HEK293 (cell line): ENCODE results near the gene SLC9C2.
"Not testable (repeated sequence)": the region's sequence is repeated elsewhere in the genome, so short reads cannot be mapped to it uniquely, and the experiment has no call there.

Experiments used
- CTCF ChIA-PET: fragments of 350-600 bp; formaldehyde crosslinking; extraction: SDS; loops from one replicate; lab custom pipeline; 2021; ENCODE audit warnings: antibody characterized with exemption; lab: Yijun Ruan, JAX
- POLR2A ChIA-PET: fragments of 300-600 bp; formaldehyde crosslinking; extraction: SDS; loops from one replicate; lab custom pipeline; 2020; ENCODE audit warnings: antibody characterized with exemption, inconsistent platforms; lab: Yijun Ruan, JAX
- H3K27ac ChIP-seq: fragments of 200-500 bp; sonication (Bioruptor generic); 2 replicates; pipeline ENCODE4 v1.5.1; 2014; ENCODE audit warnings: low read depth, low read length, control low read depth, inconsistent platforms; ENCODE audit errors: extremely low read depth
- H3K36me3 ChIP-seq, 2 experiments: fragments of 200-500 bp in 1 of 2; sonication (Bioruptor generic) in 1 of 2; 1 replicate in 1 of 2; 2 replicates in 1 of 2; pipeline ENCODE4 v1.5.1; 2014 to 2017; ENCODE audit warnings: inconsistent platforms in 2 of 2, low read length in 2 of 2; ENCODE audit not compliant: control insufficient read depth in 2 of 2, insufficient read depth in 1 of 2
- H3K4me1 ChIP-seq: fragments of 200-500 bp; sonication (Bioruptor generic); 2 replicates; pipeline ENCODE4 v1.5.1; 2014; ENCODE audit warnings: mild to moderate bottlenecking, low read length, inconsistent platforms; ENCODE audit not compliant: control insufficient read depth, insufficient read depth
- H3K4me3 ChIP-seq: 2 replicates; pipeline ENCODE4 v1.5.1; 2011; ENCODE audit warnings: low read depth, mild to moderate bottlenecking, control low read depth, low read length, moderate library complexity
- H3K9me3 ChIP-seq: fragments of 200-500 bp; sonication (Bioruptor generic); 2 replicates; pipeline ENCODE4 v1.5.1; 2014; ENCODE audit warnings: low read depth, low read length, inconsistent platforms; ENCODE audit not compliant: control insufficient read depth, insufficient read depth
- GLIS1 ChIP-seq: fragments of 450-650 bp; formaldehyde crosslinking; IDR thresholded peaks from 2 replicates; pipeline ENCODE4 v1.5.1; 2016; ENCODE audit warnings: missing biosample characterization, missing genetic modification characterization
- HOXC10 ChIP-seq: sonication (generic); formaldehyde crosslinking; IDR thresholded peaks from 2 replicates; pipeline ENCODE4 v1.8.1; 2023; ENCODE audit warnings: mild to moderate bottlenecking, missing genetic modification reagents
- KLF8 ChIP-seq: fragments of 450-650 bp; formaldehyde crosslinking; IDR thresholded peaks from 2 replicates; pipeline ENCODE4 v1.5.1; 2016; ENCODE audit warnings: missing biosample characterization, missing genetic modification characterization
- REPIN1 ChIP-seq: fragments of 450-650 bp; formaldehyde crosslinking; IDR thresholded peaks from 2 replicates; pipeline ENCODE4 v1.5.1; 2017; ENCODE audit warnings: missing biosample characterization, missing genetic modification characterization, low read depth
- SP2 ChIP-seq: fragments of 450-650 bp; formaldehyde crosslinking; IDR thresholded peaks from 2 replicates; pipeline ENCODE4 v1.5.1; 2016; ENCODE audit warnings: missing biosample characterization, missing genetic modification characterization
- ZIC2 ChIP-seq: fragments of 450-650 bp; formaldehyde crosslinking; IDR thresholded peaks from 2 replicates; pipeline ENCODE4 v1.5.1; 2016; ENCODE audit warnings: missing biosample characterization, missing genetic modification characterization
- ZNF10 ChIP-seq: fragments of 450-650 bp; formaldehyde crosslinking; IDR thresholded peaks from 2 replicates; pipeline ENCODE4 v1.5.1; 2017; ENCODE audit warnings: missing biosample characterization, missing genetic modification characterization
- ZNF121 ChIP-seq: fragments of 450-650 bp; formaldehyde crosslinking; IDR thresholded peaks from 2 replicates; pipeline ENCODE4 v1.5.1; 2016; ENCODE audit warnings: missing biosample characterization, missing genetic modification characterization
- ZNF132 ChIP-seq: fragments of 450-650 bp; formaldehyde crosslinking; IDR thresholded peaks from 2 replicates; pipeline ENCODE4 v1.5.1; 2017; ENCODE audit warnings: missing biosample characterization, missing genetic modification characterization, borderline replicate concordance
- ZNF2 ChIP-seq: fragments of 450-650 bp; formaldehyde crosslinking; IDR thresholded peaks from 2 replicates; pipeline ENCODE4 v1.5.1; 2016; ENCODE audit warnings: missing biosample characterization, missing genetic modification characterization
- ZNF211 ChIP-seq: fragments of 450-650 bp; formaldehyde crosslinking; IDR thresholded peaks from 2 replicates; pipeline ENCODE4 v1.5.1; 2016; ENCODE audit warnings: low read depth, missing biosample characterization, missing genetic modification characterization
- ZNF292 ChIP-seq: fragments of 450-650 bp; formaldehyde crosslinking; IDR thresholded peaks from 2 replicates; pipeline ENCODE4 v1.5.1; 2016; ENCODE audit warnings: low read depth, missing biosample characterization, missing genetic modification characterization, borderline replicate concordance
- ZNF350 ChIP-seq: fragments of 450-650 bp; formaldehyde crosslinking; IDR thresholded peaks from 2 replicates; pipeline ENCODE4 v1.5.0; 2017; ENCODE audit warnings: missing biosample characterization, mild to moderate bottlenecking, missing genetic modification characterization
- ZNF426 ChIP-seq: fragments of 450-650 bp; formaldehyde crosslinking; IDR thresholded peaks from 2 replicates; pipeline ENCODE4 v1.5.1; 2017; ENCODE audit warnings: missing biosample characterization, missing genetic modification characterization, mild to moderate bottlenecking, inconsistent platforms, moderate library complexity
- ZNF433 ChIP-seq: fragments of 450-650 bp; formaldehyde crosslinking; IDR thresholded peaks from 2 replicates; pipeline ENCODE4 v1.5.1; 2016; ENCODE audit warnings: missing biosample characterization, missing genetic modification characterization, low read depth
- ZNF548 ChIP-seq: fragments of 450-650 bp; formaldehyde crosslinking; IDR thresholded peaks from 2 replicates; pipeline ENCODE4 v1.5.1; 2016; ENCODE audit warnings: missing biosample characterization, missing genetic modification characterization
- ZNF558 ChIP-seq: fragments of 450-650 bp; formaldehyde crosslinking; IDR thresholded peaks from 2 replicates; pipeline ENCODE4 v1.5.1; 2016; ENCODE audit warnings: missing biosample characterization, missing genetic modification characterization
- ZNF626 ChIP-seq: fragments of 450-650 bp; sonication (Bioruptor Pico); formaldehyde crosslinking; IDR thresholded peaks from 2 replicates; pipeline ENCODE4 v1.5.1; 2018; ENCODE audit warnings: missing biosample characterization, missing genetic modification characterization, inconsistent platforms
- ZNF664 ChIP-seq: fragments of 450-650 bp; formaldehyde crosslinking; IDR thresholded peaks from 2 replicates; pipeline ENCODE4 v1.5.1; 2016; ENCODE audit warnings: missing biosample characterization, missing genetic modification characterization
- ZNF701 ChIP-seq: fragments of 450-650 bp; formaldehyde crosslinking; IDR thresholded peaks from 2 replicates; pipeline ENCODE4 v1.5.1; 2016; ENCODE audit warnings: missing biosample characterization, missing genetic modification characterization
- ZNF747 ChIP-seq: fragments of 450-650 bp; formaldehyde crosslinking; IDR thresholded peaks from 2 replicates; pipeline ENCODE4 v1.5.1; 2016; ENCODE audit warnings: missing biosample characterization, missing genetic modification characterization
- ZNF792 ChIP-seq: fragments of 450-650 bp; formaldehyde crosslinking; IDR thresholded peaks from 2 replicates; pipeline ENCODE4 v1.5.1; 2016; ENCODE audit warnings: missing biosample characterization, missing genetic modification characterization
- TF ChIP-seq, protein P1 (sequence below): fragments of 450-650 bp; formaldehyde crosslinking; IDR thresholded peaks from 2 replicates; pipeline ENCODE4 v1.5.1; 2016; ENCODE audit warnings: missing biosample characterization, missing genetic modification characterization
- TF ChIP-seq, protein P2 (sequence below): fragments of 450-650 bp; formaldehyde crosslinking; IDR thresholded peaks from 2 replicates; pipeline ENCODE4; 2016; ENCODE audit warnings: missing biosample characterization, missing genetic modification characterization
- TF ChIP-seq, protein P3 (sequence below): fragments of 450-650 bp; formaldehyde crosslinking; IDR thresholded peaks from 2 replicates; pipeline ENCODE4 v1.5.1; 2016; ENCODE audit warnings: missing biosample characterization, missing genetic modification characterization
- TF ChIP-seq, protein P4 (sequence below): fragments of 450-650 bp; formaldehyde crosslinking; IDR thresholded peaks from 2 replicates; pipeline ENCODE4 v1.5.1; 2016; ENCODE audit warnings: missing biosample characterization, missing genetic modification characterization, low read depth

The SLC9C2 gene

DNA sequence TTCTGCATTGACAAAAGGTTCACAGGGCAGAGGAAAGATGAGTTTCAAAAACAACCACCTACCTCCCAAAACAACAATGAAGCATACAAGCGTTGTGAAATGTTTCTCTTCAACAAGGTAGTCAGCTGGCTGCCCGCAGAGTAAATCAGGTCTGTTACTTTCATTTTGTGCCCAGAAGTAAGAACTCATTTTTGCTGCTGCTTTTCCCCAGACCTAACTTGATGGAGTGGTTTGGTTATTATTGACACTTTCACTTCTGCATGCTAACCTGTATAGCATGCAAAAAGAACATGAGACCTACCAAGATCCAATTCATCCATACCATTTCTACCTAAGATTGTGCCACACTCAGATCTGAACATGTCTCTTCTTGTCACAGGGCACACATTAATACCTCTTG, 1.3 kb downstream of the SLC9C2 start (continued):
- TF ChIP-seq, protein P1, sequence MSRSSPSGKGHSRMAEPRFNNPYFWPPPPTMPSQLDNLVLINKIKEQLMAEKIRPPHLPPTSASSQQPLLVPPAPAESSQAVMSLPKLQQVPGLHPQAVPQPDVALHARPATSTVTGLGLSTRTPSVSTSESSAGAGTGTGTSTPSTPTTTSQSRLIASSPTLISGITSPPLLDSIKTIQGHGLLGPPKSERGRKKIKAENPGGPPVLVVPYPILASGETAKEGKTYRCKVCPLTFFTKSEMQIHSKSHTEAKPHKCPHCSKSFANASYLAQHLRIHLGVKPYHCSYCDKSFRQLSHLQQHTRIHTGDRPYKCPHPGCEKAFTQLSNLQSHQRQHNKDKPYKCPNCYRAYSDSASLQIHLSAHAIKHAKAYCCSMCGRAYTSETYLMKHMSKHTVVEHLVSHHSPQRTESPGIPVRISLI: no peak
- TF ChIP-seq ZNF792 (tag by site-specific recombination): no peak
- no peak for TF ChIP-seq GLIS1 (tag by site-specific recombination)
- TF ChIP-seq, protein P2, sequence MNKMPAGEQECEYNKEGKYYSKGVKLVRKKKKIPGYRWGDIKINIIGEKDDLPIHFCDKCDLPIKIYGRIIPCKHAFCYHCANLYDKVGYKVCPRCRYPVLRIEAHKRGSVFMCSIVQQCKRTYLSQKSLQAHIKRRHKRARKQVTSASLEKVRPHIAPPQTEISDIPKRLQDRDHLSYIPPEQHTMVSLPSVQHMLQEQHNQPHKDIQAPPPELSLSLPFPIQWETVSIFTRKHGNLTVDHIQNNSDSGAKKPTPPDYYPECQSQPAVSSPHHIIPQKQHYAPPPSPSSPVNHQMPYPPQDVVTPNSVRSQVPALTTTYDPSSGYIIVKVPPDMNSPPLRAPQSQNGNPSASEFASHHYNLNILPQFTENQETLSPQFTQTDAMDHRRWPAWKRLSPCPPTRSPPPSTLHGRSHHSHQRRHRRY (tag by site-specific recombination): no peak
- TF ChIP-seq KLF8 (tag by site-specific recombination): no peak
- no peak for TF ChIP-seq ZNF350 (tag by site-specific recombination)
- no peak for TF ChIP-seq ZNF701 (tag by site-specific recombination)

DNA sequence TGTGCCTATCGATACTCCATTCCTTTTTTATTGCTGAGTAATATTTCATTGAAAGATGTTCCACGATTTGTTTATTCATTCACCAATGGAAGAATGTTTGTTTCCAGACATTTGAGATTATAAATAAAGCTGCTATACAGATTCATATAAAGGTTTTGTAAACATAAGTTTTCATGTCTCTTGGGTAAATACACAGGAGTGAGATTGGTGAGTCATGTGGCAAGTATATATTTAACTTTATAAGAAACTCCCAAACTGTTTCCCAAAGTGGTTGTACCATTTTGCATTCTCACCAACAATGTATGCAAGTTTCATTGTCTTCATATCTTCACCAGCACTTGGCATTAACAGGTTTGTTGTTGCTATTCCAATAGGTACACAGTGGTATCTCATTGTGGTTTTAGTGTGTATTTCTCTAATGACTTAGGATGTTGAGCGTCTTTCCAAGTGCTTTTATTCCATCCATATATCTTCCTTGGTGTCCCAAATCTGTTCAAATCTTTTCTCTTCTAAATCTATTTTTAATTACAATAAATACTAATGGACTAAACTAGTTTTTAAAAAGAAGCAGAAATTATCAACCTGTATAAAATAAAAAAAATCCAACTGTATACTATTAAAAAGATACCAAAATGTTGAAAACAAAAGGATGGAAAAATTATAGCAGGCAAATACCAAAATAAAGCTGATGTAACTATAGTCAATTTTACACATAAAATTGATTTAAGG, 6.6 kb downstream of the SLC9C2 start:
- POLR2A ChIA-PET: no interaction called here
- no peaks in the 10 kb centered on the region for H3K9me3 ChIP-seq
- no peaks in the 10 kb centered on the region for H3K4me1 ChIP-seq
- H3K4me3 ChIP-seq: no peak overlapping the region
- TF ChIP-seq ZNF121 (tag by site-specific recombination) (no peak), ZNF10 (tag by site-specific recombination) (no peak), ZIC2 (tag by site-specific recombination) (no peak), ZNF433 (tag by site-specific recombination) (no peak), ZNF132 (no peak), ZNF211 (no peak), SP2 (tag by site-specific recombination) (no peak), KLF8 (tag by site-specific recombination) (no peak), ZNF426 (tag by site-specific recombination) (no peak), REPIN1 (tag by site-specific recombination) (no peak), ZNF558 (no peak), ZNF292 (no peak), ZNF664 (tag by site-specific recombination) (no peak), ZNF747 (tag by site-specific recombination) (no peak), ZNF548 (tag by site-specific recombination) (no peak), HOXC10 (no peak), ZNF626 (tag by site-specific recombination) (no peak), ZNF2 (tag by site-specific recombination) (no peak)
- TF ChIP-seq, protein P3, sequence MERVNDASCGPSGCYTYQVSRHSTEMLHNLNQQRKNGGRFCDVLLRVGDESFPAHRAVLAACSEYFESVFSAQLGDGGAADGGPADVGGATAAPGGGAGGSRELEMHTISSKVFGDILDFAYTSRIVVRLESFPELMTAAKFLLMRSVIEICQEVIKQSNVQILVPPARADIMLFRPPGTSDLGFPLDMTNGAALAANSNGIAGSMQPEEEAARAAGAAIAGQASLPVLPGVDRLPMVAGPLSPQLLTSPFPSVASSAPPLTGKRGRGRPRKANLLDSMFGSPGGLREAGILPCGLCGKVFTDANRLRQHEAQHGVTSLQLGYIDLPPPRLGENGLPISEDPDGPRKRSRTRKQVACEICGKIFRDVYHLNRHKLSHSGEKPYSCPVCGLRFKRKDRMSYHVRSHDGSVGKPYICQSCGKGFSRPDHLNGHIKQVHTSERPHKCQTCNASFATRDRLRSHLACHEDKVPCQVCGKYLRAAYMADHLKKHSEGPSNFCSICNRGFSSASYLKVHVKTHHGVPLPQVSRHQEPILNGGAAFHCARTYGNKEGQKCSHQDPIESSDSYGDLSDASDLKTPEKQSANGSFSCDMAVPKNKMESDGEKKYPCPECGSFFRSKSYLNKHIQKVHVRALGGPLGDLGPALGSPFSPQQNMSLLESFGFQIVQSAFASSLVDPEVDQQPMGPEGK (tag by site-specific recombination): no peak
- TF ChIP-seq, protein P4, sequence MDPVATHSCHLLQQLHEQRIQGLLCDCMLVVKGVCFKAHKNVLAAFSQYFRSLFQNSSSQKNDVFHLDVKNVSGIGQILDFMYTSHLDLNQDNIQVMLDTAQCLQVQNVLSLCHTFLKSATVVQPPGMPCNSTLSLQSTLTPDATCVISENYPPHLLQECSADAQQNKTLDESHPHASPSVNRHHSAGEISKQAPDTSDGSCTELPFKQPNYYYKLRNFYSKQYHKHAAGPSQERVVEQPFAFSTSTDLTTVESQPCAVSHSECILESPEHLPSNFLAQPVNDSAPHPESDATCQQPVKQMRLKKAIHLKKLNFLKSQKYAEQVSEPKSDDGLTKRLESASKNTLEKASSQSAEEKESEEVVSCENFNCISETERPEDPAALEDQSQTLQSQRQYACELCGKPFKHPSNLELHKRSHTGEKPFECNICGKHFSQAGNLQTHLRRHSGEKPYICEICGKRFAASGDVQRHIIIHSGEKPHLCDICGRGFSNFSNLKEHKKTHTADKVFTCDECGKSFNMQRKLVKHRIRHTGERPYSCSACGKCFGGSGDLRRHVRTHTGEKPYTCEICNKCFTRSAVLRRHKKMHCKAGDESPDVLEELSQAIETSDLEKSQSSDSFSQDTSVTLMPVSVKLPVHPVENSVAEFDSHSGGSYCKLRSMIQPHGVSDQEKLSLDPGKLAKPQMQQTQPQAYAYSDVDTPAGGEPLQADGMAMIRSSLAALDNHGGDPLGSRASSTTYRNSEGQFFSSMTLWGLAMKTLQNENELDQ: no peak
- no peak overlapping the region for H3K27ac ChIP-seq
- H3K36me3 ChIP-seq: no peaks in the 10 kb centered on the region
- CTCF ChIA-PET: interaction anchor here (0.7 kb wide), 1 partner anchor 1191 kb away, joined by 3 read pairs; no protein-coding TSS in a partner anchor

DNA sequence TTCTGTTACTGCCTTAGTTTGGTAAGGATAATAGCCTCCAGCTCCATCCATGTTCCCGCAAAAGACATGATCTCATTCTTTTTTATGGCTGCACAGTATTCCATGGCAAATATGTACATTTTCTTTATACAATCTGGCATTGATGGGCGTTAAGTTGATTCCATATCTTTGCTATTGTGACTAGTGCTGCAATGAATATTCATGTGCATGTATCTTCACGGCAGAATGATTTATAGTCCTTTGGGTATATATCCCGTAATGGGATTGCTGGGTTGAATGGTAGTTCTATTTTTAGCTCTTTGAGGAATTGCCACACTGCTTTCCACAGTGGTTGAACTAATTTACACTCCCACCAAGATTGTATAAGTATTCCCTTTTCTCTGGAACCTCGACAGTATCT, 11.7 kb downstream of the SLC9C2 start:
- H3K9me3 ChIP-seq, H3K4me1 ChIP-seq, H3K4me3 ChIP-seq, H3K27ac ChIP-seq, H3K36me3 ChIP-seq, CTCF ChIA-PET, POLR2A ChIA-PET: not testable (repeated sequence)
